BJ (cell line): ENCODE measurements around the gene OPRM1. TPM values are rescaled to one million over a fixed set of nuclear protein-coding genes. Genes with fewer than 3 reads are reported as not detected.
A peak's percentile ranks its signal among the peaks of the same experiment; 100 is the strongest.

Experiments used
- CTCF ChIA-PET: fragments of 350-600 bp; formaldehyde crosslinking; extraction: SDS; loops from one replicate; lab custom pipeline; 2021; ENCODE audit warnings: antibody characterized with exemption, inconsistent platforms; lab: Yijun Ruan, JAX
- POLR2A ChIA-PET: fragments of 300-600 bp; sonication (Branson Sonifier 250); formaldehyde crosslinking; extraction: SDS; loops from one replicate; lab custom pipeline; 2021; ENCODE audit warnings: antibody characterized with exemption; lab: Charles Lee
- DNase-seq: peaks from one replicate; pipeline ENCODE4 v3.0.0-alpha.2; 2011; ENCODE audit warnings: low read depth
- H3K27me3 ChIP-seq: 2 replicates; pipeline ENCODE4 v1.6.0; 2011; ENCODE audit warnings: low read length; ENCODE audit not compliant: control insufficient read depth, insufficient read depth
- H3K36me3 ChIP-seq: 2 replicates; pipeline ENCODE4 v1.5.1; 2011; ENCODE audit warnings: low read length; ENCODE audit not compliant: control insufficient read depth, insufficient read depth
- H3K4me3 ChIP-seq: 2 replicates; pipeline ENCODE4 v1.5.1; 2011; ENCODE audit warnings: low read depth, mild to moderate bottlenecking, control low read depth, low read length
- polyA plus RNA-seq: library from polyadenylated mRNA; depleted of rRNA; stranded (reverse); fragments of >200 nt; gene quantifications from 2 replicates; pipeline ENCODE4 v1.2.3, GENCODE V29; 2011
- TF ChIP-seq, protein P1 (sequence below): IDR thresholded peaks from 2 replicates; pipeline ENCODE4 v1.5.1; 2011; ENCODE audit warnings: low read depth, mild to moderate bottlenecking, control low read depth, inconsistent platforms, low read length, moderate library complexity; ENCODE audit not compliant: insufficient read depth

The OPRM1 gene
- polyA plus RNA-seq, 1 experiment, result not detected

DNA sequence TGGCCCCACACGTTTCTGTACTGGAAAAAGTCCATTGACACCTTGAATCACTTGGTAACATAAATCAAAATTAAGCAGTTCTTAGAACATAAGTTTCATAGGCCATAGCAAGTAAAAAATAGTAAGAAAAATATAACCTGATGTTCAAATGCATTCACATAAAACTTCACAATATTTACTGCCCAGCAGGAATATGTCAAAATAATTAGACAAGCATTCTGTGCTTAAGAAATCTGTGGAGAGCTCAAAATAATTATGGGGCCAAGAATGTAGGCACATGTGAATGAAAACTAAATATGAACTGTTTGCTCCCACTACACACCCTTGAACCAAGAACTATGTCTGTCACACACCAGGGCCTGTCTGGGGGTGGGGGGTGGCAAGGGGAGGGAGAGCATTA, 246.8 kb downstream of the OPRM1 start:
- ChIA-PET CTCF (no interaction called here), POLR2A (no interaction called here)
- Histone ChIP-seq H3K4me3 (no peak overlapping the region), H3K36me3 (no peaks in the 10 kb centered on the region), H3K27me3 (no peaks in the 10 kb centered on the region)
- no peak for DNase-seq
- TF ChIP-seq, protein P1, sequence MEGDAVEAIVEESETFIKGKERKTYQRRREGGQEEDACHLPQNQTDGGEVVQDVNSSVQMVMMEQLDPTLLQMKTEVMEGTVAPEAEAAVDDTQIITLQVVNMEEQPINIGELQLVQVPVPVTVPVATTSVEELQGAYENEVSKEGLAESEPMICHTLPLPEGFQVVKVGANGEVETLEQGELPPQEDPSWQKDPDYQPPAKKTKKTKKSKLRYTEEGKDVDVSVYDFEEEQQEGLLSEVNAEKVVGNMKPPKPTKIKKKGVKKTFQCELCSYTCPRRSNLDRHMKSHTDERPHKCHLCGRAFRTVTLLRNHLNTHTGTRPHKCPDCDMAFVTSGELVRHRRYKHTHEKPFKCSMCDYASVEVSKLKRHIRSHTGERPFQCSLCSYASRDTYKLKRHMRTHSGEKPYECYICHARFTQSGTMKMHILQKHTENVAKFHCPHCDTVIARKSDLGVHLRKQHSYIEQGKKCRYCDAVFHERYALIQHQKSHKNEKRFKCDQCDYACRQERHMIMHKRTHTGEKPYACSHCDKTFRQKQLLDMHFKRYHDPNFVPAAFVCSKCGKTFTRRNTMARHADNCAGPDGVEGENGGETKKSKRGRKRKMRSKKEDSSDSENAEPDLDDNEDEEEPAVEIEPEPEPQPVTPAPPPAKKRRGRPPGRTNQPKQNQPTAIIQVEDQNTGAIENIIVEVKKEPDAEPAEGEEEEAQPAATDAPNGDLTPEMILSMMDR, result no peak

- CTCF ChIA-PET, result interaction anchor here (1.2 kb wide), 1 partner anchor 12 kb away, joined by 4 read pairs; no protein-coding TSS in a partner anchor
- Histone ChIP-seq H3K36me3 (no peaks in the 10 kb centered on the region), H3K27me3 (no peaks in the 10 kb centered on the region), H3K4me3 (no peak overlapping the region)
- DNase-seq, result no peak
- POLR2A ChIA-PET, result no interaction called here
- TF ChIP-seq, protein P1, result no peak
Measured at GRCh38 chr6:154289818-154290508, 250.9 kb downstream of the OPRM1 start.

DNA sequence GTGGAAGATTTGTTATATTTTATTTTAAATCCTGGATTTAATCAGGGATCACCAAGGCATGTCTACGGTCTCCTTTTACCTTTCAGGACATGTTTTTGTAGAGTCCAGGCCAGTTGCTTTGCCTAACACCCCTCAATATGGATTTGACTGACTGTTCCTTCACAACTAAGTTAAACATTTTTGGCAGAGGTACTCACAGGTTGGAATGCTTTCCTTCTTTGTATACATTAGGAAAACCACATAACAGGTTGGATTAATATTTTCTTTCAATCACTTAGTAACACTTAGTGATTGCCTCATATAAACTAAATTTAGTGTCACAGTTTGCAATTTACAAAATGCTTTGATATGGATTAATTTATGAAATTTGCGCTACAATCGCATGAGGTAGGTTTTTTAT, 253.0 kb downstream of the OPRM1 start:
- CTCF ChIA-PET, result no interaction called here
- Histone ChIP-seq H3K36me3 (no peaks in the 10 kb centered on the region), H3K4me3 (no peak overlapping the region), H3K27me3 (no peaks in the 10 kb centered on the region)
- TF ChIP-seq, protein P1, result no peak
- POLR2A ChIA-PET, result no interaction called here
- no peak for DNase-seq

DNA sequence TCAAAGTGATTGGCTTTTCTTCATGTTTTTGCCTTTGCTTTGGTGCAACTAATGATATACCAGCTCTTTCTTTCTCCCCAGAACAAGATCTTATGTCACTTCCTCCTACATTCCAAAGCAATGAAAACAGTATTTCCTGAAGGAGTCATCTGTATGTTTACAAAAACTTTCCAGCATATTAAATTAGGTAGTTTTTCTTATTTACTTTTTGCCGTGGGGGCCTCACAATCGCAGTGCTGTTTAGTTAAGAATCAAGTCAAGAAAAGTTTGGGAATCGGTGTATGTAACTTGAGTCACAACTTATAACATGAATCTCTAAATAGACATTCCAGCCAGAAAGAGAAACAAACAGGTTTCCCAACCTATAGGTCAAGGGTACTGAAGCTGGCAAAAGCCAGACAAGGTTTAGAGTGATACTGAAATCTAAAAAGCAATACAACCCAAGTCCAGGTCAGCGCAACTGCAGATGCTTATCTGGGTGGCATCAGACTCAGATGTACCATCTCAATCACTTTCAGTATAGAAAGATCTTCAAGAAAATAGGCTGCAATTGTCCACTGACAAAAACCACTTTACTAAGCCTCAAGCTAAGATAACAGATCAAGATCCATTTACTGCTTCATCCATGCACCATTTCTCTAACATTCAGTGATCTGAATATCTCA, 253.9 kb downstream of the OPRM1 start:
- Histone ChIP-seq H3K4me3 (no peak overlapping the region), H3K27me3 (no peaks in the 10 kb centered on the region), H3K36me3 (no peaks in the 10 kb centered on the region)
- ChIA-PET CTCF (no interaction called here), POLR2A (no interaction called here)
- TF ChIP-seq, protein P1, result no peak
- DNase-seq, result peak; percentile 20

- Histone ChIP-seq H3K36me3 (no peaks in the 10 kb centered on the region), H3K27me3 (no peaks in the 10 kb centered on the region), H3K4me3 (no peak overlapping the region)
- TF ChIP-seq, protein P1, result no peak
- POLR2A ChIA-PET, result no interaction called here
- no peak for DNase-seq
- CTCF ChIA-PET, result interaction anchor here (1.1 kb wide), 1 partner anchor 75 kb away, joined by 3 read pairs; no protein-coding TSS in a partner anchor
Measured at GRCh38 chr6:154295733-154296132, 256.7 kb downstream of the OPRM1 start.
